Measurements from ENCODE around the gene GABRG3. TPM values are rescaled to one million over a fixed set of nuclear protein-coding genes. Genes with fewer than 3 reads are reported as not detected.

GABRG3 gene
- total and polyA plus RNA-seq, 7 donors, result not detected

DNA sequence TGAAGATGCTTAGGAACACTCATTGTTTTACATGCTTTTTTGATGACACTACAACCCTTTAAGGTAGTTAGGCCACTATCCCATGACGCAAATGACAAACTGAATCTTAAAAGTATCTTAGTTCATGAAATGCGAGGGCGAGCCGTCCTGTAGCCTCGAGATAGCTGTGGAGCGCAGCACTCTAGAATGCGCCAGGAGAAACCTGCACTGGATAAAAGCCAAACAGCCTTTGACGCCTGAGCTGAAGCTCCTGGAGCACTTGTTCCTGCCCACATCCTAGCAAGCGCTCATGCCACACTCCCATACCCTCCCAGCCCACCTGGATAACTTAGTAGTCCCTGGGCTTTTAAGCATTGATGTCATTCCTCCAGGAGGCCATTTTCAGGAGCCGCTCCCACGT lies 516.9 kb downstream of the GABRG3 start:
- intact Hi-C loops (cut with DNase I), result no loop called here
- ATAC-seq (no peak), DNase-seq (no peak)
- 86 to 93% (median 86%) methylated on average over 11 of the region's 11 CpGs for WGBS, 3 donors
- Histone ChIP-seq H3K9me3 (no peaks in the 10 kb centered on the region), H3K27me3 (ENCODE audit: insufficient read depth in 3 of 3, low read length in 2 of 3) (no peaks in the 10 kb centered on the region), H3K36me3 (ENCODE audit: insufficient read depth in 1 of 2, low read depth in 1 of 2) (no peaks in the 10 kb centered on the region), H3K4me3 (no peak overlapping the region), H3K4me1 (no peaks in the 10 kb centered on the region), H3K27ac (no peak overlapping the region)
- TF ChIP-seq, protein P1, sequence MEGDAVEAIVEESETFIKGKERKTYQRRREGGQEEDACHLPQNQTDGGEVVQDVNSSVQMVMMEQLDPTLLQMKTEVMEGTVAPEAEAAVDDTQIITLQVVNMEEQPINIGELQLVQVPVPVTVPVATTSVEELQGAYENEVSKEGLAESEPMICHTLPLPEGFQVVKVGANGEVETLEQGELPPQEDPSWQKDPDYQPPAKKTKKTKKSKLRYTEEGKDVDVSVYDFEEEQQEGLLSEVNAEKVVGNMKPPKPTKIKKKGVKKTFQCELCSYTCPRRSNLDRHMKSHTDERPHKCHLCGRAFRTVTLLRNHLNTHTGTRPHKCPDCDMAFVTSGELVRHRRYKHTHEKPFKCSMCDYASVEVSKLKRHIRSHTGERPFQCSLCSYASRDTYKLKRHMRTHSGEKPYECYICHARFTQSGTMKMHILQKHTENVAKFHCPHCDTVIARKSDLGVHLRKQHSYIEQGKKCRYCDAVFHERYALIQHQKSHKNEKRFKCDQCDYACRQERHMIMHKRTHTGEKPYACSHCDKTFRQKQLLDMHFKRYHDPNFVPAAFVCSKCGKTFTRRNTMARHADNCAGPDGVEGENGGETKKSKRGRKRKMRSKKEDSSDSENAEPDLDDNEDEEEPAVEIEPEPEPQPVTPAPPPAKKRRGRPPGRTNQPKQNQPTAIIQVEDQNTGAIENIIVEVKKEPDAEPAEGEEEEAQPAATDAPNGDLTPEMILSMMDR (IDR thresholded peaks at IDR 0.05), result no peak

DNA sequence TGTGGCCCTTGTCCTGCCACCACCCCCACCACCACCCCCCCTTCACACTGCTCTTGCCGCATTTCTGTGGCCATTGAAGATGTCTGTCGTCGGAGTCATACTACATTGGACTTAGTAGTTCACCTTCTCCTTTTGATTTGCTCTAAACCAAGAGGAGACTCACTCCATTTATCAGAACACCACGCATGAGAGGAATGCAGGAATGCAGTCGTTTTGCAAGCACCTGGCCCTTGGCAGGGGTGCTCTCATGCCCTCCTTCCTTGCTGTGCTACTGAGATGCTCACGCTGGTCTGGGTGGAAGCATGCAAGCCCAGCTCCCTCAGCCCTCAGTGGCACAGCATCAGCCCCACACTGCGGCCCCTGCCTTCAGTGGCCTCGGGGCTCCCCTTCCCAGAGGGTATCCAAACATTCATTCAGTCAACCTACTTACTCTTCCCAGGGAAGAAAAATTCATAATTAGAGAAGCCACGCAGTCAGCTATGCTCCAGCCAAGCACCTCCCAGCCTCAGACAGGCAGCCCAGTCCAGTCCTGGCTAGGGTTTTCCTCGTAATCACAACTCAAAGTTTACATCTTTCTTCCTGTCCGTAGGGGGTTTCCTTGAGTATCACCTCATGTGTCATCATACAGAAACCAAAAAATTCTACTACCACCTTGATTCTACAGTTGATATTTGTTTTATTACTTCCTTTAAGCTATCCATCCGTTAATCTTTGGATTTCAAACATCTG lies 520.0 kb downstream of the GABRG3 start:
- intact Hi-C loops (cut with DNase I), result no loop called here
- Histone ChIP-seq H3K36me3 (ENCODE audit: insufficient read depth in 1 of 2, low read depth in 1 of 2) (no peaks in the 10 kb centered on the region), H3K4me1 (no peaks in the 10 kb centered on the region), H3K27me3 (ENCODE audit: insufficient read depth in 3 of 3, low read length in 2 of 3) (no peaks in the 10 kb centered on the region), H3K9me3 (no peaks in the 10 kb centered on the region), H3K4me3 (no peak overlapping the region), H3K27ac (no peak overlapping the region)
- DNase-seq, result no peak
- 73 to 77% (median 74%) methylated on average over 12 of the region's 12 CpGs for WGBS, 3 donors
- TF ChIP-seq, protein P1 (IDR thresholded peaks at IDR 0.05), result no peak
- no peak for ATAC-seq

DNA sequence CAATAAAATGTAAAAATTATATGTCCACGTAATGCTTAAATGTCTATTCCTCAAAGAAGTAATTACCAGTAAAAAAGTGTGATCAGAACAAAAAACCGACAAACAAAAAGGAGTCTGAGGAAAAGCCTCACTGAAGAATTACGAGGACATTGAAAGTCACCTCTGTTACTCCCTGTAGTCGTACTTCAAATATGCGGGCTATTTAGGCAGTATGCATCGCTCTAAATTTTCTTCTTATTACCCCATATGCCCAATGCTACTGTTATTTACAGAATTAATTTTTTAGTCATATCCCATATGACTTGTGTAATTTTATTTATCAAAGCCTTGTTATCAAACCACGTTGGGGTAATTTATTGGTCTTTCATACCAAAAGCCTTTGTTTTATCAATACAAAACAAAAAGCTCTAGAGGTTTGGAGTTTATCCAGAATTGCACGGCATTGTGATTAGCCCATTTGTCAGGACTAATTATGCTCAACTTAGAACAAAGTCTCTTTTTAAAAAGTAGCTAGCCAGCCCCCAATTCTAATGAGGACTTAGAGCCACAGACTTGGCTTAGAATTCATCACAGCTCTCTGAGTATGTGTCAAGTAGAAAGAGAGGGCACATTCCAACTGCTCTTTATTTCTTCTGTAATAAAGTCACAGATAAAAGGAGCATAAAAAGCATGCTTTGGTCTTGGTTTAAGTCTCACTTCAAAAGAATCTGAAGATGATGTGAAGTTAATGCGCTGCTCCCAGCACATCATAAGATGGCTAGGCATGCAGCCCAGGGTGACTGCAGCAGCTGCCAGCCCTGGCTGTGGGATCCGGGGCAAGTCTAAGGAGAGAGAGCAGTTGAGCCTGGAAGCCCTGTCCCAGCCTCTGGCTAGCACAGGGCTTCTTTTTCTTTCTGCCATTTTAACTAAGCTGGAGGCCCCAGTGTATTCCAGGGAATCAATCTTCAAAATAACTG lies 521.0 kb downstream of the GABRG3 start:
- Histone ChIP-seq H3K36me3 (ENCODE audit: insufficient read depth in 1 of 2, low read depth in 1 of 2) (no peaks in the 10 kb centered on the region), H3K4me3 (no peak overlapping the region), H3K27me3 (ENCODE audit: insufficient read depth in 3 of 3, low read length in 2 of 3) (no peaks in the 10 kb centered on the region), H3K9me3 (no peaks in the 10 kb centered on the region), H3K27ac (no peak overlapping the region), H3K4me1 (no peaks in the 10 kb centered on the region)
- intact Hi-C loops (cut with DNase I), result no loop called here
- DNase-seq, result no peak
- 54 to 55% (median 54%) methylated on average over 10 of the region's 10 CpGs for WGBS, 3 donors
- no peak for ATAC-seq
- TF ChIP-seq, protein P1 (IDR thresholded peaks at IDR 0.05), result no peak

DNA sequence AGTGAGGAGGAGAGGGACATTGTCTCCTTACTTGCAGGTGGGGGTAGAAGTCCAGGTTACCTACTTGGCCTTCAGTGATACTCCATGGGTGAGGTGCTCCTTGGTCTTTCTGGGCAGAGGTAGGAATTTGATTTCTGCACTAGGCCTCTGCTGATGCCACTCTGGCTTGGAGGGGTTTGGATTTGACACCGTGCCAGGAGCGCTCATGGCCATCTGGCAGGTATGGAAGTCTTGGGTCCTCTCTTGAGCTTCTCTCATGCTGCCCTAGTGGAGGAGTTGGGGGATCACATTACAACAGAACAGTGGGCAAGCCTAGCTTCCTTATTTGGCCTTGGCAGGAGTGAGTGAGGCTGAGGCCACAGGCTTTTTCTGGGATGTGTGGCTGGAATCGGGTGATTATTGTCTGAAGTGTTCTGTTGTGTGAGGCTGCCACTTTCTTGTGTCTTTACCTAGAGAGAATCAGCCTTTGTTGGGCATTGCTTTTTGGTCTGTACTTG lies 525.0 kb downstream of the GABRG3 start:
- Histone ChIP-seq H3K27me3 (ENCODE audit: insufficient read depth in 3 of 3, low read length in 2 of 3) (no peaks in the 10 kb centered on the region), H3K36me3 (ENCODE audit: insufficient read depth in 1 of 2, low read depth in 1 of 2) (no peaks in the 10 kb centered on the region), H3K9me3 (no peaks in the 10 kb centered on the region), H3K4me3 (no peak overlapping the region), H3K27ac (no peak overlapping the region), H3K4me1 (no peaks in the 10 kb centered on the region)
- DNase-seq, result no peak
- TF ChIP-seq, protein P1 (IDR thresholded peaks at IDR 0.05), result no peak
- intact Hi-C loops (cut with DNase I), result no loop called here
- 74 to 78% (median 76%) methylated on average over 3 of the region's 3 CpGs for WGBS, 3 donors
- no peak for ATAC-seq

Data from psoas muscle (tissue), 8 donors.